HG03432 (cell line): ENCODE results near the gene MEAK7.
A peak's percentile ranks its signal among the peaks of the same experiment; 100 is the strongest.
"Not testable (repeated sequence)": the region's sequence is repeated elsewhere in the genome, so short reads cannot be mapped to it uniquely, and the experiment has no call there.

Experiments used
- ATAC-seq: cut with Tn5 transposase; IDR thresholded peaks from one replicate; pipeline ENCODE4 v1.9.1; 2021; ENCODE audit warnings: mild to moderate bottlenecking, moderate library complexity; ENCODE audit not compliant: unreplicated experiment

The MEAK7 gene

DNA sequence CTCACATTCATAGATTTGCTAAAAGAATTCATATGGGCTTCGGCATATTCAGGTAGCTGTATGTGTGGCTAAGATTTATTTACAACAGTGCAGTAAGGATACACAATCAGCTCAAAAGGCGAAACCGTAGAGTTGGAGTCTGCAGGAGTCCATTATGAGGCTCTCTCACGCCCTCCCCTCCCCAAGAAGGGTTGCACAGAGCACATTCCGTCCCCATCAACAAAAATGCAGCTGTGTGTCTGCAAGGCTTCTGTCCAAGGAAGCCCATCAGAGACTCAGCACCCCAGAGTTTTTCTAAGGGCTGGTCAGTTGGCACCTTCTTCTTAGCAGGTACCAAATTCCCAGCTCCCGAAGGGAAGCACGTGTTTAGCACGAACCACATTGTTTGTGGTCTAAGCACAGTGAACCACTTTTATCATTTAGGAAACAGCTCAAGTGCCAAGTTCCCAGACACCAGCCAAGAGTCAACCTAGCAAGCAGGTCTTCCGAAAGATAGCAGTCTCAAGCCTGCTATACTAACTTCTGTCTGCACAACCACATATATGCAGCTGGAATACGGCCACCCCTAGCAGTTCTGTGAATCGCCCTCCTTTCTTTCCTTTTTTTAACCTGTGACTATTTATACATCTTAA, 28.5 kb upstream of the MEAK7 start:
- ATAC-seq = no peak

- ATAC-seq = no peak
These were observed 27.8 kb upstream of the MEAK7 start for GRCh38 chr16:84532291-84532724.

- ATAC-seq = no peak
These were observed 27.2 kb upstream of the MEAK7 start for GRCh38 chr16:84531671-84532111.

GRCh38 chr16:84530590-84530989, 26.1 kb upstream of the MEAK7 start:
- ATAC-seq = no peak

- no peak for ATAC-seq
These were observed 25.1 kb upstream of the MEAK7 start for GRCh38 chr16:84529607-84530006.

GRCh38 chr16:84528322-84528721, 23.9 kb upstream of the MEAK7 start:
- ATAC-seq = no peak

DNA sequence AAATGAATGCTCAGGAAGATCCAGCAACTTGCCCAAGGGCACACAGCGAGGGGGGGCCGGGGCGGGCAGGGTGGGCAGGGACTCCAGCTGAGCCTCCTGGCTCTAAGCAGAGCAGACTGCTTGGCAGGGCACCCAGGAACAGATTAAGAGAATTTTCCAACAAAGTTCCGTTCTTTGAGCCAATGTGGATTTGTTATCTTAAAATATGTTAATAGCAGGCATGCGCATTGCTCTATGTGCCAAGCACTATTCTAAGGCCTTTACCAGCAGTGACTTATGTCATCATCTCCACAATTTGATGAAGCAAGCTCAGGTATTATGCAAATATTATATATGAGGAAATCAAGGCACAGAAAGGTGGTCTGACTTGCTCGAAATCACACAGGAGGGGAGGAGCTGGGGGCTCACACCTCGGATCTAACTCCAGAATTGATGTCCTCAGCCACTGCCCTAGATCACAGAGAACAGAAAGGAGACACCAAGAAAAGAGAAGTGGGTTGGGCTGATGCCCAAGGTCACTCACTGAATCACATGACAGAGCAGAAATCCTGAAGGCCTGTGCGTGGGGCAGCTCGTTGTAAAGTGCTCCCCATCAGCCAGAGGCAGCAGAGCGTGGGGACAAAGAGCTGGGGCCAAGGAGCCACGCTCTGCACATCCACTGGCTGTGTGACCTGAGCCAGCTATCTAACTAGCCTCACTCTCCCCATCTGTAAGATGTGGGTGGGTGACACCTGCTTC, 23.2 kb upstream of the MEAK7 start:
- no peak for ATAC-seq

DNA sequence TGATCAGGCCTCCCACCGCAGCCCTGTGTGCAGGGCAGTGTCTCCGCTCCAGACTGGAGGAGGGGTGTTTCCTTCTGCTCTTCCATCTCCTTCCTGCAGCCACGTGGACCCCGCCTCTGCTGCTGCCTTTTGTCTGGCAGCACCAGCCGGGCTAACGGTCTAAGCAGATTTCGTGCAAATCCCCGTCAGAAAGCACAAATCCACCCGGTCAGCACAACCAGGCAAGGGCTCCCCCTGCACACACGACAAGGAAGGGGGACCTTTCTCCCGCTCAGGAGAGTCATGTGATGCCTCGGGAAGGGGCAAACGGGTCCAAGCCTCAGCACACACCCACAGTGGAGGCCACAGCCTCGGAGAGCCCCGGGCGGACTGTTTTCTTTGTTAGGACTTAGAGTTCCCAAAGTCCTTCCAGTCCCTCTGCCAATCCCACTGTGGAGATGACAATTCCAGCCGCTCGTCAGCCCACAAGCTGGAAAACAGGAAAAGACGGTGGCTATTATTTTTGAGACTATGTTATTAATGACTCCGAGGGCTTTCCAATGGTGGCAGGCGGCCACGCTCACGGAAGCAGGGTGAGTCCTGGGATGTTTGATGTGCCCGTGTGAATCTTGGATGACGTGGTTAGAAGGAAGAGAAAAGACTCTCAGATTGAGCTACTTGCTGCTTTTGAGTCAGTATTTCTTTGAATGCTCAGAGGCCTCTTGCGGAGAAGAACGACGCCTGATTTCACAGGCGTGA, 22.5 kb upstream of the MEAK7 start:
- ATAC-seq = no peak

GRCh38 chr16:84524941-84525581, 20.6 kb upstream of the MEAK7 start:
- ATAC-seq = not testable (repeated sequence)

DNA sequence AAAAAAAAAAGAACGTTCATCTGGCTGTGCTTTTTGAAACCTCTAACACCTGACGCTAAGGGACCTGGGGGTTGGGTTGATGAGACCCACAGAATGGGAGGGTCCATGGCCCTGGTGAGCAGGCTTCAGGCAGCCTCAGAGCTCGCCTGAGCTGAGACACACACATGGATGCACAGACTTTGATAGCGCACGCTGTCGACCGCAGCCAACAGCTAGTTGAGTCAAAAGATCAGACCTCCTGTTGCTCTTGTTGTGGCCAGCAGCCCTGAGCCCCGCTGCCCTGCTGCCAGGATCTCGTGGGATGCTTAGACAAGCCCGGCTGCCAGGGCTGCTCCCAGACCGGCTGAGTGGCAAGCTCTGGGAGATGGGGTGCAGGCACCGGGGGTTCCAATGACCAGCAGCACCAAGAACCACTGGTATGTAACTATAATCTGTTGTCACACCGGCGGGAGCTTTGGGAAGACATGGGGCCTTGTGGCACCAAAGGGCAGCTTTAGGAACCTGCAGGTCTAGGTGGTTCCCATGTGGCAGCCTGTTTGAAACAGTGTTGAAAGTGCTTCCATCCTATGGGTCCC, 20.0 kb upstream of the MEAK7 start:
- no peak for ATAC-seq

DNA sequence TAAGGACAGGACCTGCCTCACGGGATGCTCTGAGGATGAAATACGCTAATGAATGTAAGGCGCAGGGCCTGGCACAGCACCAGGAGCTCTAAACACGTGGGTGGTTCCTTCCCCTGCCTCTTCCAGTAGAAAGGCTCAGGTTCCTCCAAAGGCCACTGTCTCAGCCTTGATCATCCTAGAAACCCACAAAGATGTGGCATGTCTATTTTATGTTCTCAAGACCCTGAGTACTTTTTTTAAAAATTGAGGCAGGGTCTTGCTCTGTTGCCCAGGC, 17.0 kb upstream of the MEAK7 start:
- no peak for ATAC-seq

GRCh38 chr16:84520725-84521496, 16.5 kb upstream of the MEAK7 start:
- no peak for ATAC-seq

DNA sequence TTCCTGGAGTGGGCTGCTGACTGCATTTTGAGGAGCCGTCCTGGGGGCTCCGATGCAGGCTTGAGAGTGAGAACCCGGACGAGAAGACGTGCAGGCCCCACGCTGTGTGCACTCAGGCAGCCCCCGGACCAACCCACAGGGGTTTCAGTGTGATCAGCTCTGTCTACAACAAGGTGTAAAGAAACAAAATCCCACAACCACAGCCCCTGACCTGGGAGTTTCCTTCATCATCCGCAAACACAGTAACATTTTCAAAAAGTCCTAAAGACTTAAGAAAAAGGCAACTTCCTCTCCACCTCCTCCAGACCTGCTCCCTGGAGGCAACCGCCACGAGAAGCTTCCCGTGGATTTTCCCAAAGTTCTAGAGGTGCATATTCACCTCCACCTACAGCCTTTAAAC, 15.4 kb upstream of the MEAK7 start:
- no peak for ATAC-seq

- ATAC-seq = no peak
These were observed 14.4 kb upstream of the MEAK7 start for GRCh38 chr16:84518804-84519341.

DNA sequence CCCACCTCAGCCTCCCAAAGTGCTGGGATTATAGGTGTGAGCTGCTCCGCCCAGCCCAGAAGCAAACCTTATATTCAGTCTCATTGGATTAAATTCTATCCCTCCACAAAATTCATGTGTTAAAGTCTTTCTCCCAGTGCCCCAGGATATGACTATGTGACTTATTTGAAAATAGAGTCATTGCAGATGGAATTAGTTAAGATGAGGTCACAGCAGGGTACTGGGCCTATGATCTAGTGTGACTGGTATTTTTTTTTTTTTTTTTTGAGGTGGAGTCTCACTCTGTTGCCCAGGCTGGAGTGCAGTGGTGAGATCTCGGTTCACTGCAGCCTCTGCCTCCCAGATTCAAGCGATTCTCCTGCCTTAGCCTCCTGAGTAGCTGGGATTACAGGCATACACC, 13.8 kb upstream of the MEAK7 start:
- ATAC-seq = not testable (repeated sequence)

GRCh38 chr16:84517366-84517765, 12.9 kb upstream of the MEAK7 start:
- no peak for ATAC-seq

GRCh38 chr16:84514874-84515835, 10.7 kb upstream of the MEAK7 start:
- ATAC-seq = peak; percentile 88

GRCh38 chr16:84514295-84514873, 9.9 kb upstream of the MEAK7 start:
- no peak for ATAC-seq

GRCh38 chr16:84513666-84514065, 9.2 kb upstream of the MEAK7 start:
- no peak for ATAC-seq
